GM13976 (cell line): ENCODE results near the gene CEP152.

Source experiments
- DNase-seq: peaks from one replicate; pipeline ENCODE4 v3.0.0; 2012; ENCODE audit warnings: low spot score
- in situ Hi-C: fragments of 300-500 bp; cut with MboI; formaldehyde crosslinking; loops from one replicate; pipeline ENCODE4 v1.12.0; 2022; ENCODE audit warnings: low sequenced_read_pairs, mixed read lengths, inconsistent platforms; ENCODE audit not compliant: unreplicated experiment
- TF ChIP-seq, protein P1 (sequence below): IDR thresholded peaks from 2 replicates; pipeline ENCODE4 v1.5.1; 2012; ENCODE audit warnings: borderline replicate concordance, mild to moderate bottlenecking; ENCODE audit not compliant: insufficient read depth; ENCODE audit errors: extremely low read depth, missing control alignments, control extremely low read depth

The CEP152 gene

DNA sequence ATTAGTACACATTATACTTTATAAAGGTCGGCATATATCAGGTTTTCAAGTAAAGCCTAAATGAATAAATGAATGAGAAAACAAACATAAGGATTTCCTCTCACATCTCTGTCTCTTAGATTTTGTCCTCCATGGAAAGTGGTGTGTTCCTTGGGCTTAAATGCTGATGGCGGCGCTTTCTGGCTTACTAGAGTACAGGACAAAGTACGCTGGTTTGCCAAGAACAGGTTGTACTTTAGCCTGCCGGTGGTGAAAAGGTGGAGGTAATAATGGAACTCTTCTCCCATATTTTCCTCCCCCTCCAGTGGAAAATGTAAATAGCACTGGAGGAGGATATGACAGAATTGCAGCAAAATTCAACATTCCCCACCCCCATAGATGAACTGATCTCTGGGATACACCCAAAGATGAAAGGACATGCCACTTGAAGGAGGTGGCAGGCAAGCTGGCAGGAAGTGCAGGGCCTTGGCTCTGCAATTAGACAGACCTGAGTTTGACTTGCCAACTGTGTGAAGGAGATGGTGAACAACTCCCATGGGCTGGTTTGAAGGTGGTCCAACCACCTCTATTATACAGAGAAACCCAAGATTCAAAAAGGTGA is 29.3 kb downstream of the CEP152 start:
- TF ChIP-seq, protein P1, sequence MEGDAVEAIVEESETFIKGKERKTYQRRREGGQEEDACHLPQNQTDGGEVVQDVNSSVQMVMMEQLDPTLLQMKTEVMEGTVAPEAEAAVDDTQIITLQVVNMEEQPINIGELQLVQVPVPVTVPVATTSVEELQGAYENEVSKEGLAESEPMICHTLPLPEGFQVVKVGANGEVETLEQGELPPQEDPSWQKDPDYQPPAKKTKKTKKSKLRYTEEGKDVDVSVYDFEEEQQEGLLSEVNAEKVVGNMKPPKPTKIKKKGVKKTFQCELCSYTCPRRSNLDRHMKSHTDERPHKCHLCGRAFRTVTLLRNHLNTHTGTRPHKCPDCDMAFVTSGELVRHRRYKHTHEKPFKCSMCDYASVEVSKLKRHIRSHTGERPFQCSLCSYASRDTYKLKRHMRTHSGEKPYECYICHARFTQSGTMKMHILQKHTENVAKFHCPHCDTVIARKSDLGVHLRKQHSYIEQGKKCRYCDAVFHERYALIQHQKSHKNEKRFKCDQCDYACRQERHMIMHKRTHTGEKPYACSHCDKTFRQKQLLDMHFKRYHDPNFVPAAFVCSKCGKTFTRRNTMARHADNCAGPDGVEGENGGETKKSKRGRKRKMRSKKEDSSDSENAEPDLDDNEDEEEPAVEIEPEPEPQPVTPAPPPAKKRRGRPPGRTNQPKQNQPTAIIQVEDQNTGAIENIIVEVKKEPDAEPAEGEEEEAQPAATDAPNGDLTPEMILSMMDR = no peak
- in situ Hi-C loops = no loop called here
- DNase-seq = no peak

DNA sequence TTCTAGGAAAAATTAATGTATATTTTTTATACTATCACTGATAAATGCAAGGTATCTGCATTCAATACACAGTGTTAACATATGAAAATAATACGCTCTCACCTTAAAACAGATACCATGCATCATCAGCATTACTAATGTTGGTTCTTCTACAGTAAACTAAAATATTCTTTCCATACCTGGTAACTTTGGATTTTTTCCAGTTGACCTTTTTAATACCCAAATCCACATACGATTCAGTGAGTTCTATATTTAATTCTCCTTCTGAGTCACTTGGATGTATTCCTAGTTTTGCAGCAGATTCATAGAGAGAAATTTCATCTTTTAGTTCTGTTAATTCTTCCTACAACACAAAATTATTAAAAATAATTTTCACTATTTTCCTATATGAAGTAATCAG is 29.9 kb downstream of the CEP152 start:
- no peak for DNase-seq
- in situ Hi-C loops = no loop called here

DNA sequence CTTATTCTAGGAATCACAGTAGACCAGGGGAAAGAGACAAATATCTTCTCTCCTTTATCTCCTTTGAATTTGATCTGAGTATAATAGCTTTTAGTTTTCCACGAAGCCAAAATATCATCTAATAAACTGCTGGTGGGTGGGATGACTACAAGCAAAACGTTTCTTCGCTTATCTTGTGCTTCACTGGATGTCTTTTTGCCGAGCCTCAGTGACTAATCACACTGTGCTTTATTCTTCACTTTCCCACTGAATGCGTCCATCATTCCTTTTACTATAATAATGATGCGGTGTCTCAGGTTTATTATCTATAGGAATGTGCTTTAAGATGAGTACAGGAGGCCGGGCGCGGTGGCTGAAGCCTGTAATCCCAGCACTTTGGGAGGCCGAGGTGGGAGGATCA is 32.5 kb downstream of the CEP152 start:
- in situ Hi-C loops = no loop called here
- DNase-seq = no peak
- TF ChIP-seq, protein P1 = no peak

More for the DNA sequence above, 29.9 kb downstream of the CEP152 start:
- TF ChIP-seq, protein P1 = no peak

DNA sequence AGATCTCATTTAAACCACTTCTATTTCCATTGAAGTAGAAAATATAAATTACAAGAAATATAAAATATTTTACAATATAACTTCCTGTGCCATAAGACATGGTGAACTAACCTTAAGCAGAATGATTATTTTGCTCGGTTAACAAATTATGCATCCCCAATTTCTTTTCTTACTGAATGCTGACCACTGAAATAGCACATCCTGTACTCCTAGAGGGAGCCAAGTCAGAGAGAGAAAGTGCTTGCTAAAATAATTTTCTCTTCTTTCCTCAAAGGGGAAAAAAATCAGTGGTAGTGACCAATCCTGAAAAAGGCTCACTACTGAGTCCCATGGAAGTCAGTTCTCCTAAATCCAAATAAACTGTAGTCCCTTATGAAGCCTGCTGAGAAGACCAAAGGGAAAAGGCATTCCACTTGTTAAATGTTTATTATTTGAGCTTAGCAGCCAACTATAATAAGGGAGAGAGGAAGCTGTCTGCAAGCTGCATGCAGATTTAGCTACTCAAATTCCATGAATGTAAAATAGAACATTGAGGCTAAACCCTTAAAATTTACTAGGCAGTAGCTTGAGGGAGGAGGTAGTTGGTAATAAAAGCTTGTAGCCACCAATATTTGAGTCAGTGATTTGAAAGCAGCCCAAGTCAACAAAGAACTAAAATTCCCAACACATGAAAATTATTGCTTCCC is 33.1 kb downstream of the CEP152 start:
- TF ChIP-seq, protein P1 = no peak
- in situ Hi-C loops = no loop called here
- no peak for DNase-seq

DNA sequence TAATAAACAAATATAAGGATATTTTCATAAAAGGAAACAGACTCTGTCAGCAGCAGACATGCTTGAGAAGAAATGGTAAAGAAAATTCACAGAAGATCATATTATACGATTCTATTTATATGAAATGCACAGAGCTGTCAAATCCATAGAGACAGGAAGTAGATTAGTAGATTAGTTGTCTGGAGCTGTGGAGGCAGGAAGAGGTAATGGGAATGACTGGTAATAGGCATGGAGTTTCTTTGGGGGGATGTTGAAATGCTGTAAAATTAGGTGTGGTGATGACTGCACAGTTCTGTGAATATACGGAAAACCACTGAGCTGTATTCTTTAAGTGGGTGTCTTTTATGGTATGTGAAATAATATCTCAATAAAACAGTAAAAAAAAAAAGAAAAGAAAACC is 35.3 kb downstream of the CEP152 start:
- in situ Hi-C loops = no loop called here
- DNase-seq = no peak
- TF ChIP-seq, protein P1 = no peak

DNA sequence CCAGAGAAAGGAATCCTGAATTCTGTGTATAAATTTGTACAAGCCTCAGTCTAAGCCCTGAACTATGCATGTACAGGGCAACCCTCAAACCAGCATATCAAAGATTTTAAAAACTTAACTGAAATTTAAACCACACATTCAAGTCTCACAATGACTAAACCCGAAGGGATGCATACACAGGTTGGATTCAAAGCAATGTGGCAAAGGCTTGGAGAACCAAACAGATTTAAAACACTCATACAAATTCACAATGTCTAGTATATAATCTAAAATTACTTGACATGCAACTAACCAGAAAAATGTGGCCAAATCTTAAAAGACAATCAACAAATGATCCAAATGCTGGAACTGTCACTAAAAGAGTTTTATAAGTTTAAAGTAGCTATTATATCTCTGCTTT is 36.4 kb downstream of the CEP152 start:
- DNase-seq = no peak
- TF ChIP-seq, protein P1 = no peak

More for the DNA sequence above, 36.4 kb downstream of the CEP152 start:
- in situ Hi-C loops = no loop called here
